Loucy (cell line): ENCODE measurements around the gene MICU1.
"Not testable (repeated sequence)": the region's sequence is repeated elsewhere in the genome, so short reads cannot be mapped to it uniquely, and the experiment has no call there.

Source experiments
- H2AFZ ChIP-seq: fragments of 200-600 bp; sonication (generic); 2 replicates; pipeline ENCODE4 v1.6.0; 2016; ENCODE audit warnings: antibody characterized with exemption, mild to moderate bottlenecking, low read length, moderate library complexity
- H3F3A ChIP-seq: fragments of 200-600 bp; 2 replicates; pipeline ENCODE4 v1.6.0; 2016; ENCODE audit warnings: antibody characterized with exemption, low read depth, mild to moderate bottlenecking
- H3K27me3 ChIP-seq: fragments of 200-600 bp; sonication (generic); 2 replicates; pipeline ENCODE4 v1.6.1; 2014; ENCODE audit warnings: low read length, mild to moderate bottlenecking; ENCODE audit not compliant: insufficient read depth, poor library complexity, severe bottlenecking
- H3K36me3 ChIP-seq: fragments of 200-600 bp; sonication (generic); 2 replicates; pipeline ENCODE4 v1.6.1; 2016; ENCODE audit warnings: low read length; ENCODE audit not compliant: insufficient read depth
- H3K4me1 ChIP-seq: fragments of 200-600 bp; sonication (generic); 2 replicates; pipeline ENCODE4 v1.5.1; 2014; ENCODE audit warnings: low read length, mild to moderate bottlenecking; ENCODE audit not compliant: insufficient read depth, poor library complexity, severe bottlenecking
- H3K4me2 ChIP-seq: fragments of 200-600 bp; sonication (generic); 2 replicates; pipeline ENCODE4 v1.6.0; 2014; ENCODE audit warnings: antibody characterized with exemption, low read length, low read depth, mild to moderate bottlenecking; ENCODE audit not compliant: poor library complexity, severe bottlenecking
- H3K4me3 ChIP-seq: fragments of 200-600 bp; sonication (generic); 2 replicates; pipeline ENCODE4 v1.5.1; 2014; ENCODE audit warnings: low read length, mild to moderate bottlenecking, mixed read lengths; ENCODE audit not compliant: poor library complexity, severe bottlenecking
- H3K79me2 ChIP-seq: fragments of 200-600 bp; sonication (generic); 2 replicates; pipeline ENCODE4 v1.6.1; 2014; ENCODE audit warnings: low read length; ENCODE audit not compliant: insufficient read depth
- H3K9ac ChIP-seq: fragments of 200-600 bp; sonication (generic); 2 replicates; pipeline ENCODE4 v1.6.0; 2014; ENCODE audit warnings: mild to moderate bottlenecking, low read depth, low read length, moderate library complexity; ENCODE audit not compliant: poor library complexity, severe bottlenecking
- H3K9me2 ChIP-seq: fragments of 200-600 bp; sonication (generic); replicated peaks from 2 replicates; pipeline ENCODE4 v1.6.1; 2016; ENCODE audit warnings: low read depth, low read length, mixed read lengths
- H3K9me3 ChIP-seq: fragments of 200-600 bp; sonication (generic); 2 replicates; pipeline ENCODE4 v1.6.1; 2014; ENCODE audit warnings: mild to moderate bottlenecking, antibody characterized with exemption, low read length, low read depth; ENCODE audit not compliant: insufficient read depth
- H4K20me1 ChIP-seq: fragments of 200-600 bp; sonication (generic); 2 replicates; pipeline ENCODE4 v1.6.0; 2014; ENCODE audit warnings: antibody characterized with exemption, low read length, mild to moderate bottlenecking; ENCODE audit not compliant: insufficient read depth, poor library complexity, severe bottlenecking
- EZH2phosphoT487 ChIP-seq: fragments of 200-600 bp; IDR thresholded peaks from 2 replicates; pipeline ENCODE4 v1.6.1; 2018; ENCODE audit warnings: antibody characterized with exemption, mild to moderate bottlenecking, moderate library complexity, borderline replicate concordance
- TF ChIP-seq, protein P1 (sequence below): fragments of 200-600 bp; sonication (generic); conservative IDR thresholded peaks from 2 replicates; pipeline ENCODE4 v1.5.1; 2014; ENCODE audit warnings: mild to moderate bottlenecking, antibody characterized with exemption, low read length

MICU1 gene

DNA sequence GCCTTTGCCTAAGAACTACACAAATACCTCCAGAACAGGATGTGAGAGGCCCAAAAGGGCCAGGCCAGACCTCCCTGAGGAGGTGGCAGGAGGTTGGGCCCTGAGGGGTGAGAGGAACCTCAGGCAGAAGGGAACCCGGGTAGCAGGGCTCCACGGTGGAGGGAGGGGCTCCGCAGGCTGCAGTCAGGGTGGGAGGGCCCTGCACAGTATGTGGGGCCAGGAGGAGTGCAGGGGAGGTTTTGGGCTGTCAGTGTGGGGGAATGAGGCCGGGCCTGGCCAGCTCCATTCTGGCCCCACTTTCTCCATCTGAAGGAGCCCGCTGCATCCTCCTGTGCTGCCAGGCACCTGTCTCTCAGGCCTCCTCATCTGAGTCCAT lies 297.1 kb downstream of the MICU1 start:
- Histone ChIP-seq H3K9me3 (no peaks in the 10 kb centered on the region), H3F3A (peaks cover 8% of the 10 kb centered on the region; the same call in 1 of the 2 replicates), H3K4me3 (peak overlapping the region; percentile 75), H3K79me2 (peaks cover 51% of the 10 kb centered on the region), H3K36me3 (no peaks in the 10 kb centered on the region), H3K27me3 (no peaks in the 10 kb centered on the region), H3K4me2 (peak overlapping the region; percentile 82), H3K9ac (peak overlapping the region; percentile 81), H3K4me1 (peaks cover 61% of the 10 kb centered on the region), H2AFZ (no peak overlapping the region), H3K9me2 (no peaks in the 10 kb centered on the region), H4K20me1 (no peaks in the 10 kb centered on the region)
- TF ChIP-seq, protein P1, sequence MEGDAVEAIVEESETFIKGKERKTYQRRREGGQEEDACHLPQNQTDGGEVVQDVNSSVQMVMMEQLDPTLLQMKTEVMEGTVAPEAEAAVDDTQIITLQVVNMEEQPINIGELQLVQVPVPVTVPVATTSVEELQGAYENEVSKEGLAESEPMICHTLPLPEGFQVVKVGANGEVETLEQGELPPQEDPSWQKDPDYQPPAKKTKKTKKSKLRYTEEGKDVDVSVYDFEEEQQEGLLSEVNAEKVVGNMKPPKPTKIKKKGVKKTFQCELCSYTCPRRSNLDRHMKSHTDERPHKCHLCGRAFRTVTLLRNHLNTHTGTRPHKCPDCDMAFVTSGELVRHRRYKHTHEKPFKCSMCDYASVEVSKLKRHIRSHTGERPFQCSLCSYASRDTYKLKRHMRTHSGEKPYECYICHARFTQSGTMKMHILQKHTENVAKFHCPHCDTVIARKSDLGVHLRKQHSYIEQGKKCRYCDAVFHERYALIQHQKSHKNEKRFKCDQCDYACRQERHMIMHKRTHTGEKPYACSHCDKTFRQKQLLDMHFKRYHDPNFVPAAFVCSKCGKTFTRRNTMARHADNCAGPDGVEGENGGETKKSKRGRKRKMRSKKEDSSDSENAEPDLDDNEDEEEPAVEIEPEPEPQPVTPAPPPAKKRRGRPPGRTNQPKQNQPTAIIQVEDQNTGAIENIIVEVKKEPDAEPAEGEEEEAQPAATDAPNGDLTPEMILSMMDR: no peak
- no peak for TF ChIP-seq EZH2phosphoT487

DNA sequence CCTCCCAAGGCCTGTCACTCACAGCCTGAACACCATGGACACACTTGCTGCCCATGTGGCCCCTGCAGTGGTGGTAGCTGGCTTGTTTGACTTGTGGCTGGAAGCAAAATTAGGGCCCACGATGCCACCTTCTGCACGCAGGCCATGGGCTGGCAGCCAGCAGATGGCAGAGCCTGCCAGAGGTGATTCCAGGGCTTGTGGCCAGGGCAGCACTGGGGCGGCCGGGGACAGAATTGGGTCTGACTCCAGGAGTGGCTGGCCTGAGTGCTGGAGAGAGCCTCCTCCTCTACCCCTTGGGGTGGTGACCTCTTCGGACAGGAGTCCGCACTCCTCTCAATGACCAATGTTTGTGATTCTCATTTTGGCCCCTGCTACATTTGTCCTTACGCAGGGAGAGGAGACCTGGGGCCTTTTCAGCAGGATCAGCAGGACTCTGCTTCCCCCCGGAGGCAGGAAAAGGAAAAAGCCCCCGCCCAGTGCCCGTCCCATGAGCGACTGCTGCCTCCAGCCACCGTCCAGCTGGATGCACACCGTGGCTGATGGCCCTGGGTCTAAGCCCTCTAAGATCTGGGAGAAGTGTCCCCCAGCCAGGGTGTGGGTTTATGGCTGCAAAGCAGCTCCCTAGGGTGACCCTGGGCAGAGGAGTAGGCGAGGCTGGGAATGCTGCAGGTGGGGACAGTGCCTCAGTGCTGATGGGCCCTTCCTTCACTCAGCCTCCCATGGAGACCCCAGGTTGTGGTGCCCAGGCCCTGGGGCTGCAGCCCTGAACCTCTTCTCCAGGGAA lies 297.6 kb downstream of the MICU1 start:
- Histone ChIP-seq H3K9me2 (no peaks in the 10 kb centered on the region), H3K27me3 (no peaks in the 10 kb centered on the region), H3K4me2 (peak overlapping the region; percentile 82), H3K4me1 (peaks cover 61% of the 10 kb centered on the region), H3K9ac (peak overlapping the region; percentile 81), H2AFZ (no peak overlapping the region), H3K79me2 (peaks cover 46% of the 10 kb centered on the region), H3K9me3 (no peaks in the 10 kb centered on the region), H3K36me3 (no peaks in the 10 kb centered on the region), H3K4me3 (peak overlapping the region; percentile 75), H4K20me1 (no peaks in the 10 kb centered on the region), H3F3A (peaks cover 8% of the 10 kb centered on the region; the same call in 1 of the 2 replicates)
- TF ChIP-seq, protein P1: peak; percentile 59
- TF ChIP-seq EZH2phosphoT487: no peak

DNA sequence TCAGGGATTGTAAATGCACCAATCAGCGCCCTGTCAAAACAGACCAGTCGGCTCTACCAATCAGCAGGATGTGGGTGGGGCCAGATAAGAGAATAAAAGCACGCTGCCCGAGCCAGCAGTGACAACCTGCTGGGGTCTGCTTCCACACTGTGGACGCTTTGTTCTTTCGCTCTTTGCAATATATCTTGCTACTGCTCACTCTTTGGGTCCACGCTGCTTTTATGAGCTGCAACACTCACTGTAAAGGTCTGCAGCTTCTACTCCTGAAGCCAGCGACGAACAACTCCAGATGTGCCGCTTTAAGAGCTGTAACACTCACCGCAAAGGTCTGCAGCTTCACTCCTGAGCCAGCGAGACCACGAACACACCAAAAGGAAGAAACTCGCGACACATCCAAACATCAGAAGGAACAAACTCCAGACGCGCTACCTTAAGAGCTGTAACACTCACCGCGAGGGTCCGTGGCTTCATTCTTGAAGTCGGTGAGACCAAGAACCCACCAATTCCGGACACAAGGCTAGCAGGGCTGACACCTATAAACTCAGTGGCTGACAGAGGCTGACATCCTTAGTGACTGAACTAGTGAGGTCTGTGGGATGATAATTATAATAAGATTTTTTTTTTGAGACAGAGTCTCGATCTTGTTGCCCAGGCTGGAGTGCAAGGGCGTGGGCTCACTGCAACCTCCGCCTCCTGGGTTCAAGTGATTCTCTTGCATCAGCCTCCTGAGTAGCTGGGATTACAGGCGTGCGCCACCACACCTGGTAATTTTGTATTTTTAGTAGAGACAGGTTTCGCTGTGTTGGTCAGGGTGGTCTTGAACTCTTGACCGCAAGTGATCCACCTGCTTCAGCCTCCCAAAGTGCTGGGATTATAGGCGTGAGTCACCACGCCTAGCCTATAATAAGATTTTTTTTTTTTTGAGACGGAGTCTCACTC lies 298.9 kb downstream of the MICU1 start:
- peaks cover 42% of the 10 kb centered on the region for H3K79me2 ChIP-seq
- not testable (repeated sequence) for H4K20me1 ChIP-seq, H2AFZ ChIP-seq, H3K9me2 ChIP-seq, H3K9me3 ChIP-seq, H3K27me3 ChIP-seq, H3F3A ChIP-seq, H3K36me3 ChIP-seq
- TF ChIP-seq, protein P1: 0 out of 2 replicates have a peak, but pooled peaks have one; percentile 21
- H3K4me3 ChIP-seq: peak overlapping the region; percentile 75
- peaks cover 63% of the 10 kb centered on the region for H3K4me1 ChIP-seq
- H3K4me2 ChIP-seq: peak overlapping the region; percentile 82
- peak overlapping the region; percentile 81 for H3K9ac ChIP-seq

DNA sequence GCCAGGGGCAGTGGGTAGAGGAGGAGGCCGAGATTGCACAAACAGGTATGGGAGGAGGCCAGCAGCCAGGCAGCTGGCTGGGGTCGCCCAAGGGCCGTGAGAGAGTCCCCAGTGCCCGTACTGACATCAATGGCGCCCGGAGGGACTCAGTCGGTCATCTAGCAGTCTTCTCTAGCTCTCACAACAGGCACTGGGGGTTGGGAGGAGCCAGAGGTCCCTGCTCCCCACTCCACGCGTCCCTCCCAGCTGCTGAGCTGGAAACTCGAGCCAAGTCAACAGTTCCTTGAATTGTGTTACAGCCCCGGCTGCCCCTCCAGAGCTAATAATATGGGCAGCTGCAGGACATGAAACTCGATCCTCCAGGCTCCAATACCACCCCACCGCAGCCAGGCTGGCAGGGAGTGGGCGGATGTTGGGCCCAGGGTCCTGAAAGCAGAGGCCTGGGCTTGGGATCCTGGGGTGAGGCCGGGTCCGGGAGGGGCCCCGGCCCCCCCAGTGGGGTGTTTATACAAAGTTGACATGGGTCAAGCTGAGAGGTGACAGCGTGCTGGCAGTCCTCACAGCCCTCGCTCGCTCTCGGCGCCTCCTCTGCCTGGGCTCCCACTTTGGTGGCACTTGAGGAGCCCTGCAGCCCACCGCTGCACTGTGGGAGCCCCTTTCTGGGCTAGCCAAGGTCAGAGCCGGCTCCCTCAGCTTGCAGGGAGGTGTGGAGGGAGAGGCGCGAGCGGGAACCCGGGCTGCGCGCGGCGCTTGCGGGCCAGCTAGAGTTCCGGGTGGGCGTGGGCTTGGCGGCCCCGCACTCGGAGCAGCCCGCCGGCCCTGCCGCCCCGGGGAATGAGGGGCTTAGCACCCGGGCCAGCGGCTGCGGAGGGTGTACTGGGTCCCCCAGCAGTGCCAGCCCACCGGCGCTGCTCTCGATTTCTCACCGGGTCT lies 300.4 kb downstream of the MICU1 start:
- peaks cover 46% of the 10 kb centered on the region for H3K79me2 ChIP-seq
- peaks cover 67% of the 10 kb centered on the region for H3K4me1 ChIP-seq
- not testable (repeated sequence) for H3K36me3 ChIP-seq, H2AFZ ChIP-seq, H4K20me1 ChIP-seq, H3K4me2 ChIP-seq, H3K9me2 ChIP-seq, H3K27me3 ChIP-seq, H3K9ac ChIP-seq, H3K4me3 ChIP-seq, H3F3A ChIP-seq, H3K9me3 ChIP-seq
